H1 (cell line): ENCODE results near the gene CLN6. TPM values are rescaled to one million over a fixed set of nuclear protein-coding genes. Genes with fewer than 3 reads are reported as not detected.

Source experiments
- CTCF ChIA-PET: fragments of 300-600 bp; sonication (Branson Sonifier 250); formaldehyde crosslinking; loops from one replicate; lab custom pipeline; 2021; ENCODE audit not compliant: partially characterized antibody; lab: Charles Lee
- POLR2A ChIA-PET: fragments of 300-600 bp; sonication (Branson Sonifier 250); formaldehyde crosslinking; loops from one replicate; lab custom pipeline; 2021; ENCODE audit warnings: inconsistent platforms; ENCODE audit not compliant: partially characterized antibody; lab: Charles Lee
- DNase-seq, 2 experiments: peaks; one replicate each; pipeline versions ENCODE4 v3.0.0 to v3.0.0-alpha.2; 2010 to 2022; ENCODE audit warnings: low spot score in 2 of 2, low read depth in 1 of 2, mixed read lengths in 1 of 2
- FAIRE-seq: peaks from 2 replicates; lab custom pipeline; 2011; peaks lifted over from hg19 to GRCh38; lab: Jason Lieb, UNC
- H2AFZ ChIP-seq: 2 replicates; pipeline ENCODE4 v1.8.1; 2012; ENCODE audit warnings: low read length, inconsistent platforms
- H2AK5ac ChIP-seq: 2 replicates; pipeline ENCODE4 v1.6.1; 2013; ENCODE audit warnings: low read depth, low read length
- H2BK120ac ChIP-seq: replicated peaks from 2 replicates; pipeline ENCODE3; 2013; ENCODE audit warnings: low read depth, low read length, inconsistent platforms
- H2BK12ac ChIP-seq: 2 replicates; pipeline ENCODE4 v1.6.1; 2013; ENCODE audit warnings: low read depth, low read length
- H2BK15ac ChIP-seq: 2 replicates; pipeline ENCODE4 v1.6.1; 2013; ENCODE audit warnings: low read length
- H2BK20ac ChIP-seq: 2 replicates; pipeline ENCODE4 v1.6.1; 2013; ENCODE audit warnings: low read length
- H2BK5ac ChIP-seq: 2 replicates; pipeline ENCODE4 v1.6.1; 2013; ENCODE audit warnings: low read depth, low read length
- H3K14ac ChIP-seq: 2 replicates; pipeline ENCODE4 v1.6.1; 2013; ENCODE audit warnings: inconsistent platforms; ENCODE audit not compliant: insufficient read length
- H3K18ac ChIP-seq: 2 replicates; pipeline ENCODE4 v1.6.1; 2013; ENCODE audit warnings: low read length; ENCODE audit errors: extremely low read depth
- H3K23ac ChIP-seq: 2 replicates; pipeline ENCODE4 v1.6.1; 2013; ENCODE audit warnings: inconsistent platforms; ENCODE audit not compliant: insufficient read length
- H3K23me2 ChIP-seq: 2 replicates; pipeline ENCODE4 v1.6.1; 2013; ENCODE audit warnings: low read depth, low read length
- H3K27ac ChIP-seq: 2 replicates; pipeline ENCODE4 v1.6.1; 2011; ENCODE audit warnings: low read depth, low read length, inconsistent platforms
- H3K27me3 ChIP-seq, 4 experiments: replicated peaks in 1 of 4; 1 replicate in 1 of 4; 2 replicates in 3 of 4; pipeline versions ENCODE4 v1.6.1 to v1.8.1; 2011 to 2013; ENCODE audit warnings: low read length in 3 of 4, mild to moderate bottlenecking in 3 of 4, inconsistent platforms in 2 of 4, mixed read lengths in 2 of 4, moderate library complexity in 1 of 4; ENCODE audit not compliant: control insufficient read depth in 3 of 4, insufficient read depth in 3 of 4; ENCODE audit errors: extremely low read depth in 1 of 4
- H3K36me3 ChIP-seq, 4 experiments: 2 replicates each; pipeline versions ENCODE4 v1.6.1 to v1.8.1; 2011 to 2013; ENCODE audit warnings: mild to moderate bottlenecking in 4 of 4, low read length in 3 of 4, moderate library complexity in 2 of 4, control low read depth in 1 of 4, inconsistent platforms in 1 of 4; ENCODE audit not compliant: insufficient read depth in 4 of 4, control insufficient read depth in 2 of 4
- H3K4ac ChIP-seq: replicated peaks from 2 replicates; pipeline ENCODE3; 2013; ENCODE audit warnings: low read length, low read depth, mixed read lengths, inconsistent platforms; ENCODE audit not compliant: insufficient read length
- H3K4me1 ChIP-seq, 4 experiments: replicated peaks in 1 of 4; 1 replicate in 1 of 4; 2 replicates in 3 of 4; pipeline versions ENCODE4 v1.6.1 to v1.8.1; 2011 to 2013; ENCODE audit warnings: low read length in 3 of 4, inconsistent platforms in 2 of 4, mixed read lengths in 1 of 4; ENCODE audit not compliant: insufficient read depth in 4 of 4, control insufficient read depth in 3 of 4
- H3K4me2 ChIP-seq, 2 experiments: 2 replicates each; pipeline versions ENCODE4 v1.6.1 to v1.8.1; 2011 to 2013; ENCODE audit warnings: low read depth in 2 of 2, low read length in 2 of 2, control low read depth in 1 of 2, inconsistent platforms in 1 of 2, mild to moderate bottlenecking in 1 of 2; ENCODE audit not compliant: insufficient read depth in 1 of 2
- H3K4me3 ChIP-seq, 4 experiments: fragments of 200-600, 300-600 bp in 1 of 4; sonication (generic), shearing (Covaris generic), sonication (Bioruptor Twin) in 1 of 4; 2 replicates each; pipeline versions ENCODE4 v1.5.1 to v1.8.1; 2011 to 2016; ENCODE audit warnings: low read length in 4 of 4, low read depth in 3 of 4, control low read depth in 2 of 4, inconsistent platforms in 2 of 4, mild to moderate bottlenecking in 2 of 4, mixed read lengths in 1 of 4, moderate library complexity in 1 of 4; ENCODE audit not compliant: insufficient read depth in 2 of 4; ENCODE audit errors: extremely low read depth in 1 of 4
- H3K56ac ChIP-seq: replicated peaks from 2 replicates; pipeline ENCODE3; 2013; ENCODE audit warnings: low read depth, mild to moderate bottlenecking, mixed read lengths, low read length, inconsistent platforms; ENCODE audit not compliant: insufficient read length
- H3K79me1 ChIP-seq: 2 replicates; pipeline ENCODE4 v1.6.1; 2013; ENCODE audit warnings: low read depth, low read length, control low read depth
- H3K79me2 ChIP-seq, 2 experiments: 2 replicates each; pipeline versions ENCODE4 v1.6.1 to v1.8.1; 2012 to 2013; ENCODE audit warnings: low read length in 2 of 2, mild to moderate bottlenecking in 2 of 2, inconsistent platforms in 1 of 2; ENCODE audit not compliant: insufficient read depth in 2 of 2, control insufficient read depth in 1 of 2
- H3K9ac ChIP-seq, 4 experiments: replicated peaks in 1 of 4; 1 replicate in 1 of 4; 2 replicates in 3 of 4; pipeline versions ENCODE4 v1.6.1 to v1.8.1; 2011 to 2013; ENCODE audit warnings: low read depth in 3 of 4, low read length in 3 of 4, control low read depth in 2 of 4, mild to moderate bottlenecking in 2 of 4, moderate library complexity in 2 of 4, inconsistent platforms in 1 of 4; ENCODE audit errors: extremely low read depth in 1 of 4
- H3K9me3 ChIP-seq, 2 experiments: 2 replicates each; pipeline versions ENCODE4 v1.6.1 to v1.8.1; 2012 to 2013; ENCODE audit warnings: mild to moderate bottlenecking in 2 of 2, moderate library complexity in 2 of 2, control low read depth in 1 of 2, inconsistent platforms in 1 of 2, low read depth in 1 of 2, low read length in 1 of 2, mixed read lengths in 1 of 2; ENCODE audit not compliant: insufficient read depth in 2 of 2
- H4K20me1 ChIP-seq, 2 experiments: replicated peaks in 1 of 2; 2 replicates each; pipeline versions ENCODE3 to v1.8.1; 2011 to 2013; ENCODE audit warnings: inconsistent platforms in 2 of 2, low read length in 2 of 2, mild to moderate bottlenecking in 1 of 2; ENCODE audit not compliant: insufficient read depth in 2 of 2, control insufficient read depth in 1 of 2
- H4K5ac ChIP-seq: 2 replicates; pipeline ENCODE4 v1.6.1; 2013; ENCODE audit warnings: low read length, low read depth, mixed read lengths, inconsistent platforms; ENCODE audit not compliant: insufficient read length
- H4K8ac ChIP-seq: 2 replicates; pipeline ENCODE4 v1.8.0; 2013; ENCODE audit warnings: mild to moderate bottlenecking, moderate library complexity, low read length, inconsistent platforms; ENCODE audit not compliant: insufficient read depth; ENCODE audit errors: extremely low read depth
- H4K91ac ChIP-seq: replicated peaks from 2 replicates; pipeline ENCODE3; 2013; ENCODE audit warnings: low read length, mixed read lengths, inconsistent platforms; ENCODE audit not compliant: insufficient read length
- PHF8 ChIP-seq: fragments of 200-600 bp; sonication (generic); conservative IDR thresholded peaks from 2 replicates; pipeline ENCODE4 v1.7.1; 2012; ENCODE audit warnings: low read depth, mild to moderate bottlenecking, inconsistent platforms, low read length, moderate library complexity
- POLR2A ChIP-seq, 2 experiments: IDR thresholded peaks; 1 replicate in 1 of 2; 2 replicates in 1 of 2; pipeline ENCODE4 v1.6.1; 2011; ENCODE audit warnings: low read depth in 2 of 2, low read length in 2 of 2, mild to moderate bottlenecking in 2 of 2; ENCODE audit errors: control extremely low read depth in 1 of 2
- SP1 ChIP-seq: IDR thresholded peaks from 2 replicates; pipeline ENCODE4 v1.6.1; 2011; ENCODE audit warnings: low read depth, low read length
- WGBS, 2 experiments: shearing (Covaris generic) in 1 of 2; methylation state at CpG; one replicate each; pipeline versions ENCODE4 v1.1.6 to v1.1.7; 2013 to 2015; ENCODE audit warnings: low lambda C conversion rate in 2 of 2, mixed read lengths in 2 of 2, inconsistent platforms in 1 of 2, low coverage in 1 of 2, missing lambda C conversion rate in 1 of 2; ENCODE audit not compliant: insufficient replicate concordance in 2 of 2, insufficient coverage in 1 of 2, insufficient read length in 1 of 2; ENCODE audit errors: extremely low coverage in 1 of 2, missing lambda C conversion rate in 1 of 2; 5-methylcytosine and 5-hydroxymethylcytosine counted together
- polyA plus RNA-seq, 7 experiments: library from polyadenylated mRNA; depleted of rRNA in 3 of 7; stranded (reverse) in 5 of 7; unstranded in 2 of 7; fragments of >200 nt in 5 of 7; fragments of 200-250 nt in 2 of 7; gene quantifications; 1 replicate in 5 of 7; 2 replicates in 1 of 7; 4 replicates in 1 of 7; pipeline versions ENCODE4 v1.2.1 to v1.2.3, GENCODE V29; 2011 to 2013; ENCODE audit warnings: missing spikeins in 2 of 7, mixed read lengths in 2 of 7
- total RNA-seq: library from RNA; stranded (reverse); fragmentation: NEBNext Ultra II Directional; extraction: Animal tissue kit (Norgen Biotek cat#: 25700); gene quantifications from 2 replicates; pipeline ENCODE4 v1.2.1, GENCODE V29; 2021

The CLN6 gene
- total and polyA plus RNA-seq, 2 of the 8 experiments (the other 6 are each of a cell fraction or from before 2014, with no cell fraction given) = 60.0 to 137 TPM

DNA sequence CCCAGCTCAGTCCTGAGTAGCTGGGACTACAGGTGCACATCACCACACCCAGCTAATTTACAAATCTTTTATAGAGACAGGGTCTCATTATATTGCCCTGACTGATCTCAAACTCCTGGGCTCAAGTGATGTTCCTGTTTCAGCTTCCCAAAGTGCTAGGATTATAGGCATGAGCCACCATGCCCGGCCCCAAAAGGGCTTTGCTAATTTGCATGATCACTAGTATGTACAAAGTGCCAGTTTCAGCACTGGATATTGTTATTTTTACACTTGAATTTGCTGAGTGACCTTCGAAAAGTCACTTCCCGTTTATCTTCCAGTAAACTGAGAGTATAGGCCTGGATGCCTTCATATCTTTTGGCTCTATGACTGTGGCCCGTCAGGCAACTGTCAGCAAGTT, 12.2 kb downstream of the CLN6 start:
- DNase-seq = no peak
- Histone ChIP-seq H3K27me3 (no peaks in the 10 kb centered on the region), H3K23ac (no peak overlapping the region)
- POLR2A ChIA-PET = interaction anchor here (6.0 kb wide), 1 partner anchor 12 kb away, joined by 38 read pairs; the partner anchor contains the start of gene CLN6
- no peak for TF ChIP-seq PHF8
- TF ChIP-seq POLR2A (IDR thresholded peaks at IDR 0.05; ENCODE audit: control extremely low read depth in 1 of 2, low read depth in 2 of 2, low read length in 2 of 2) = no peak
- no peak for TF ChIP-seq SP1
- TF ChIP-seq, all 59 proteins: peak for 0
- Histone ChIP-seq H2BK120ac (no peak overlapping the region), H3K79me2 (peaks cover 8 to 67% of the 10 kb centered on the region in 2 experiments), H2BK12ac (no peak overlapping the region), H3K56ac (no peak overlapping the region), H3K4ac (no peak overlapping the region), H2BK5ac (no peak overlapping the region), H4K5ac (no peak overlapping the region), H3K9ac (no peak overlapping the region), H3K23me2 (no peaks in the 10 kb centered on the region), H3K4me3 (no peak overlapping the region), H2AK5ac (no peak overlapping the region), H3K9me3 (peaks cover 0 to 13% of the 10 kb centered on the region in 2 experiments; a peak in 1 of 4 replicates), H2BK15ac (no peak overlapping the region), H3K27ac (no peak overlapping the region), H4K91ac (no peak overlapping the region), H3K4me2 (no peak overlapping the region), H3K18ac (no peak overlapping the region), H3K79me1 (peaks cover 22% of the 10 kb centered on the region), H3K4me1 (no peaks in the 10 kb centered on the region), H4K20me1 (peaks cover 0 to 17% of the 10 kb centered on the region in 2 experiments), H2BK20ac (no peak overlapping the region), H4K8ac (no peak overlapping the region), H3K36me3 (peaks cover 3 to 26% (median 14%) of the 10 kb centered on the region in 4 experiments; a peak in 7 of 8 replicates), H3K14ac (no peak overlapping the region), H2AFZ (no peak overlapping the region)
- CTCF ChIA-PET = interaction anchor here (2.4 kb wide), 1 partner anchor 23 kb away, joined by 7 read pairs; no protein-coding TSS in a partner anchor
- 88% methylated on average over 4 of the region's 4 CpGs; no CpG with 5 or more reads in 1 of the 2 experiments for WGBS, 2 experiments
- no peak for FAIRE-seq
